HEK293T (cell line): ENCODE results near the gene ARIH2.

Experiments
- CTCF ChIA-PET: fragments of 350-600 bp; formaldehyde crosslinking; extraction: SDS; loops from one replicate; lab custom pipeline; 2021; ENCODE audit warnings: antibody characterized with exemption, inconsistent platforms; lab: Yijun Ruan, JAX
- POLR2A ChIA-PET: fragments of 350-600 bp; formaldehyde crosslinking; extraction: SDS; loops from one replicate; lab custom pipeline; 2020; ENCODE audit warnings: antibody characterized with exemption, inconsistent platforms; lab: Yijun Ruan, JAX
- DNase-seq: peaks from one replicate; pipeline ENCODE4 v3.0.0; 2012; ENCODE audit warnings: mixed read lengths; ENCODE audit errors: extremely low spot score
- ARNT ChIP-seq: fragments of 450-650 bp; IDR thresholded peaks from 2 replicates; pipeline ENCODE4 v1.6.1; 2017; ENCODE audit warnings: mild to moderate bottlenecking
- BHLHE40 ChIP-seq: fragments of 450-650 bp; IDR thresholded peaks from 2 replicates; pipeline ENCODE4 v1.6.1; 2016; ENCODE audit warnings: mild to moderate bottlenecking, moderate library complexity, borderline replicate concordance
- CTBP1 ChIP-seq: fragments of 450-650 bp; IDR thresholded peaks from 2 replicates; pipeline ENCODE4 v1.6.1; 2016; ENCODE audit warnings: borderline replicate concordance
- ELF4 ChIP-seq: fragments of 450-650 bp; IDR thresholded peaks from 2 replicates; pipeline ENCODE4 v1.6.1; 2017; ENCODE audit warnings: antibody characterized with exemption
- FOXA1 ChIP-seq: fragments of 450-650 bp; IDR thresholded peaks from 2 replicates; pipeline ENCODE4 v1.6.1; 2016; ENCODE audit warnings: mild to moderate bottlenecking
- FOXK2 ChIP-seq: fragments of 450-650 bp; IDR thresholded peaks from 2 replicates; pipeline ENCODE4 v1.6.1; 2016; ENCODE audit warnings: mild to moderate bottlenecking
- FOXM1 ChIP-seq: fragments of 450-650 bp; IDR thresholded peaks from 2 replicates; pipeline ENCODE4 v1.6.1; 2017; ENCODE audit warnings: mild to moderate bottlenecking, borderline replicate concordance
- HDGF ChIP-seq: fragments of 450-650 bp; IDR thresholded peaks from 2 replicates; pipeline ENCODE4 v1.6.1; 2017; ENCODE audit warnings: antibody characterized with exemption, borderline replicate concordance
- L3MBTL2 ChIP-seq: fragments of 450-650 bp; conservative IDR thresholded peaks from 2 replicates; pipeline ENCODE4 v1.6.1; 2016; ENCODE audit warnings: mild to moderate bottlenecking
- LEF1 ChIP-seq: fragments of 450-650 bp; IDR thresholded peaks from 2 replicates; pipeline ENCODE4 v1.6.1; 2017; ENCODE audit warnings: mild to moderate bottlenecking, borderline replicate concordance
- NFRKB ChIP-seq: fragments of 450-650 bp; IDR thresholded peaks from 2 replicates; pipeline ENCODE4 v1.6.1; 2016; ENCODE audit warnings: mild to moderate bottlenecking, moderate library complexity
- PKNOX1 ChIP-seq: fragments of 450-650 bp; IDR thresholded peaks from 2 replicates; pipeline ENCODE4 v1.6.1; 2016
- SP1 ChIP-seq: fragments of 450-650 bp; IDR thresholded peaks from 2 replicates; pipeline ENCODE4 v1.6.1; 2017
- SUZ12 ChIP-seq: fragments of 450-650 bp; IDR thresholded peaks from 2 replicates; pipeline ENCODE4 v1.6.1; 2016; ENCODE audit warnings: mild to moderate bottlenecking
- TARDBP ChIP-seq: fragments of 450-650 bp; IDR thresholded peaks from 2 replicates; pipeline ENCODE4 v1.6.1; 2016
- ZNF384 ChIP-seq: fragments of 450-650 bp; IDR thresholded peaks from 2 replicates; pipeline ENCODE4 v1.6.1; 2016

ARIH2 gene

GRCh38 chr3:48983096-48983495, 64.5 kb downstream of the ARIH2 start:
- CTCF ChIA-PET, result no interaction called here
- DNase-seq, result no peak
- TF ChIP-seq TARDBP (no peak), FOXM1 (no peak), FOXA1 (no peak), HDGF (no peak), SP1 (no peak), NFRKB (no peak), LEF1 (no peak), L3MBTL2 (no peak), FOXK2 (no peak), PKNOX1 (no peak), BHLHE40 (no peak)
- POLR2A ChIA-PET, result no interaction called here

GRCh38 chr3:48984663-48985062, 66.0 kb downstream of the ARIH2 start:
- CTCF ChIA-PET, result no interaction called here

GRCh38 chr3:48985831-48986376, 67.3 kb downstream of the ARIH2 start:
- no peak for TF ChIP-seq ELF4
- TF ChIP-seq NFRKB, result no peak
- TF ChIP-seq SP1, result no peak
- TF ChIP-seq FOXK2, result no peak
- TF ChIP-seq PKNOX1, result no peak
- TF ChIP-seq L3MBTL2, result no peak
- TF ChIP-seq FOXM1, result no peak
- no peak for TF ChIP-seq BHLHE40
- no peak for TF ChIP-seq ARNT
- no peak for TF ChIP-seq TARDBP
- TF ChIP-seq FOXA1, result no peak
- no peak for TF ChIP-seq HDGF
- TF ChIP-seq SUZ12, result no peak
- POLR2A ChIA-PET, result interaction anchor here (0.8 to 1.3 kb wide), 5 partner anchors 11 to 44 kb away, joined by 3 to 5 read pairs (median 4); partner anchors contain the start of genes IMPDH2, NDUFAF3 and WDR6
- no peak for DNase-seq
- CTCF ChIA-PET, result interaction anchor here (1.2 kb wide), 1 partner anchor 9 kb away, joined by 3 read pairs; no protein-coding TSS in a partner anchor

More at GRCh38 chr3:48984663-48985062, 66.0 kb downstream of the ARIH2 start:
- no peak for DNase-seq
- POLR2A ChIA-PET, result interaction anchor here (0.7 to 1.5 kb wide), 4 partner anchors 9 to 197 kb away, joined by 3 to 6 read pairs (median 3); partner anchors contain the start of gene WDR6
- no peak for TF ChIP-seq FOXM1
- no peak for TF ChIP-seq FOXA1
- no peak for TF ChIP-seq ELF4
- TF ChIP-seq SP1, result no peak
- no peak for TF ChIP-seq BHLHE40
- no peak for TF ChIP-seq FOXK2
- no peak for TF ChIP-seq TARDBP
- no peak for TF ChIP-seq ARNT
- TF ChIP-seq LEF1, result no peak
- no peak for TF ChIP-seq L3MBTL2
- TF ChIP-seq PKNOX1, result no peak
- no peak for TF ChIP-seq HDGF
- no peak for TF ChIP-seq NFRKB
- no peak for TF ChIP-seq CTBP1
- TF ChIP-seq SUZ12, result no peak
- no peak for TF ChIP-seq ZNF384

- TF ChIP-seq L3MBTL2 (no peak), TARDBP (no peak), CTBP1 (no peak), FOXA1 (no peak), BHLHE40 (no peak), ARNT (no peak), PKNOX1 (no peak), SUZ12 (no peak), FOXM1 (no peak), ELF4 (no peak), SP1 (no peak), NFRKB (no peak), FOXK2 (no peak), HDGF (no peak), LEF1 (no peak), ZNF384 (no peak)
- no peak for DNase-seq
- ChIA-PET POLR2A (interaction anchor here (0.8 to 5.9 kb wide), 13 partner anchors 8 to 132 kb away, joined by 3 to 103 read pairs (median 5); partner anchors contain the start of genes DALRD3, IMPDH2, NDUFAF3 and QRICH1), CTCF (interaction anchor here (0.6 to 1.2 kb wide), 4 partner anchors 18 to 169 kb away, joined by 3 to 4 read pairs (median 3); partner anchors contain the start of gene WDR6)
Observed at GRCh38 chr3:48989126-48989795, 70.6 kb downstream of the ARIH2 start.
